ENCODE results near the gene TPRG1. TPM values are rescaled to one million over a fixed set of nuclear protein-coding genes. Genes with fewer than 3 reads are reported as not detected.

The TPRG1 gene
- total RNA-seq, 1 experiment from 2014 or later, result 2.7 TPM

DNA sequence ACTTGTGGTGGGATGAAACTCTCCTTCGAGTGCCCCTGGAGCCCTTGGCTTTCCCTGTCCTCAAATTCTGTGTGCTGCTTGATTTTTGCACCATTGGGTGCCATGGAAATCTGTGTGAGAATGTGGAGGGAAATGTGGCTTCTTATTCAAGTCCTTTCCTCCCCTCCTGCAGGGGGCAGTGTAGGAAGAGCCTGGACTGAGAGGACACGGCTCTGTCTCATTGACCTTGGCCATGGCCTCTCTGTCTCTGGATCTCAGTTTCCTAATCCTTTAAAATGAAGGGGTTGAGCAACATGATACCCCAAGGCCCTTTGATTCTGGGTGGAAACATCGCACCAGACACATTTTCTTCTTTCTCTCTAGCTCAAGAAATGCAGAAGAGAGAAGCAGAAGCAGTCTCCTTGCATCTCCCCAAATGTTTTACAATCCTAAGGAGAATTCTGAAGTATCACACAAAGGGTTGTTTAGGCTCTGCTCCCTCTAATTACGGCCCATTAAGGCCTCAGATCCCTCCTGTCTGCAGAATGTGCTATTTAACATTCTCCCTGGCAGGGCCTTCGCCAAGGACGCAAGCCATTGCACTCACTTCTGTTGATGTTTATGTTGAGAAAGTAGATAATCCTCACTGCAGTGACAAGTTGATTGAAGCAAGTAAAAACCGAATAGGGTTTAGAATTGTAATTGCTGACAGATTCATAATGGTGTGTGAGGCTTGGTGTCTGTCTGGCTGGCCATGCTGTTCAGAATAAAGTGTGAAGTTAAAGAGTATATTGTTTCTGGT, 169.1 kb downstream of the TPRG1 start:
- DNase-seq (ENCODE audit: extremely low read depth, low read depth), result peak; percentile 12

DNA sequence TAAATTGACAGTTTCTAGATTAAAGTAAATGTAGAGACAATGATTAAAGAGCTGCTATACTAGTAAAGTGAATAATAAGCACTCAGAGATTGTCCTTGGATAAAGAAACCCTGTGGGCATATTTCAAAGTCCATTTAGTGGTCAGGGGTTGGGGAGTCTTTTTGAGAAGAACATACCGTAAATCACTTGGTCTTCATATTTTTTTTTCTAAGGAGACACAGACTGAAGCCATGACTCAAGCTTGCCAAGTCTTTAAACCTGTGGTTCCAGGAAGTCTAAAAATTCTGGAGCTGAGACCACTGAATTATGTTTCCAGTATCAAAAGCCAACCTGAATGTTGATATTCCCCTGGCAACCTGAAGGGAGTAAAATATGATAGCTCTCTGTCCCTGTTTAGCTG, 171.0 kb downstream of the TPRG1 start:
- no peak for DNase-seq (ENCODE audit: extremely low read depth, low read depth)

DNA sequence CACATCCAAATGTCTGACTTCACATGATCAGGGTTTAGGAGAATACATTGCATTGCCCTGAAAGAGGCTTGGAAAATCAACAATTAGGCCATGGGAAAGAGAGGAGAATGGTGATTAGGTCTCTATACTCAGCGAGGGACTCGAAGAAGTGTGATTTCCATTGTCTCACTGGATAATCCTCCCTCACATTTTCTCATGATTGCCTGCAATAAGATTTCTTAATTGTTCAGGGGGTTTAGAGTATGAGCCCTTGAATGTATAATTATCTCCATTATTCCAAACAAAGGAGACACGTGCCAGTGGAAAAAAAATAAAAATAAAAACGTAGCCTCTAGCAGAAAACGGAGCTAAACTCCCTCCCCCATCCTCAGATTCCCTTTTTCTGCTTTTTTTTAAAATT, 173.2 kb downstream of the TPRG1 start:
- DNase-seq (ENCODE audit: extremely low read depth, low read depth), result no peak

DNA sequence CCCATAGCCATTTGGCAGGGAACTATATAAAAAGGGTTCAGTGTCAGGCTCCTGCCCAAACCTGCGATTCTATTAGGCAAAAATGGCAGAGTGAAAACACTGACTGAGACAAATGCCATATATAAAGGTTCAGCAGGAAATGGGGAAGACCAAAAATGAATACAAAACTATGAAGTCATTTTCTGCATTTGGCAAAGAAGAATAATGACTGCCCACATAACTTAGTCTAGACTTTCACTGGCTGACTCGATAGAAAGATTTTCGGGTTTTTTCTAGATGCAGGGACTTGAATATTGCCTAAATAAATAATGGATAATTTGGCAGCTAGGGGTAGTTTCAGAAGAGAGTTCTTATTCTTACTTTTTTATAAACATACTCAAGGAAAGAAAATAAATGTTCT, 178.0 kb downstream of the TPRG1 start:
- DNase-seq (ENCODE audit: extremely low read depth, low read depth), result no peak

DNA sequence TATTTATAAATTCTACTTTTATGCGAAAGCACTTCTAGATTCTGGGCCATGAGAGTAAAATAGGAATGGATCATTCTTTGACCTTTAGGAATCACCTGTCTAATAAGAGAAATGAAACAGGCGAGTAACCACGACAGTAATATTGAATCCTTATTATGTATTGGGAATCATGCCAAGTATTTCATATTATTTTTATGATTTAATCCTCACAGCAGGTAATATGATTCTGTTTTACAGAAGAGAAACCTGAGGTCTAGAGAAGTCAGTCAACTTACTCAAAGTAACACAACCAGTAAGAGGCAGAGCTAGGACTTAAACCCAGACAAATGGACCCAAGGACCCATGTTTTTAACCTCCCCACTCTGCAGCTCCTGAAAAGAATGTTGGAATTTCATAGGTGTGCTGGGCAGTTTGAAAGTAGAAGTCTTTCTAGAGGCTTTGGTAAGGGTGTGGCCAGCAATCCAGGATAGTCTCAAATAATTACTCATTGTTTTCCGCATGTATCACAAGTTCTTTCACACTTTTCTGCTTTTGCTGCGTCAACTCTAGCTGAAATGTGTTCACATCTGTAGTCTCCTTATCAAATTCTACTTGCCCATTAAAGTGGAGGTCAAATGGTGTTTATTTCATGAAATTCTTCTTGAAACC, 181.7 kb downstream of the TPRG1 start:
- DNase-seq (ENCODE audit: extremely low read depth, low read depth), result no peak

DNA sequence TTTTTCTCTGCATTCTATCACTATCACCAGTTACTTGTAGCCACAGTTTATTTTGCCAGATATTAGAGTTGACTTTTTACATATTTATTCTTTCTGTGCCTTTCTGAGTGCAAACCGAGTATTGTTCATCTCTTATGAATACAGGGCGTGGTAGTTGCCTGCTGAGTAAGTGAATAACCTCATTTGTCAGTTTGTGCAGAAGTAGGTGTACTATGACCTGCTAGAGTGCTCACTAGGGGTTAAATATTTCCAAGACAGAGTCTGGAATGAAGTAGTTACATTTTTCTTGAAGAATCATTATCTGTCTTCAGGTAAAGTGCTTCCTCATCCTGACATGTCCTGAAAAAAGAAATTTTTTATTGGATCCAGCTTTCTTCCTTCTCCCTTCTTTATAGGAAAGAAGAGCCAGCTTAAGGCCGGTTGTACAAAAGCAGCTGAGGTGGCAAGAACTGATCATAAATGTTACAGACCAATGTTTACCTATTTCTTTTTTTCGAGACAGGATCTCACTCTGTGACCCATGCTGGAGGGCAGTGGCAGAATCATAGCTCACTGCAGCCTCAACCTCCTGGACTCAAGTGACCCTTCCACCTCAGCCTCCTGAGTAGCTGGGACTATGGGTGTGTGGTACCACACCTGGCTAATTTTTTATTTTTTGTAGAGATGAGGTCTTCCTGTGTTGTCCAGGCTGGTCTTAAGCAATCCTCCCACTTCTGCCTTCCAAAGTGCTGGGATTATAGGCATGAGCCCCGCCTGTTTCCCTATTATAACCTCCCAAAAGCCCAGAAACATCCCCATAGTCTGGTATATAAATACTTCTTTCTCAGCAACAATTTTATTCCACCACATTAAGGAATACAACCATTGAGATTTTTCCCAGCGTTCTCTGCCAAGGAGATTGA, 182.5 kb downstream of the TPRG1 start:
- DNase-seq (ENCODE audit: extremely low read depth, low read depth), result no peak

DNA sequence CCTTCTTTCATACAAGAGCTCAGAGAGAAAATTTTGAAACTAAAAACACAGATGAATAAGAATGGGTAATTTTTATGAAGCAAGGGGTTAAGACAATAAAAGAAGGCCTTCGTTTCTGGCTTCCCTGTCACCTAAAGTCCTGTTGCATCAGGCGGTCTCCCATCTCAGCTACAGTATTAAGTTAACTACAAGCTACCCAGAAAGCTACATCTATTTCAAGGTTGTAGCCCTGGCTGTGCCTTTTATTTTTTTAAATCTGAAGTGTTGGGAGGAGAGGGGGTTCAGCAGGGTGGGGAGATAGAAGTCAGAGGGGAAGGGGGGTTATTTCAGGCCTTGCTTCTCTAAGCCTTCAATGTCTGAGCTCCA, 183.3 kb downstream of the TPRG1 start:
- no peak for DNase-seq (ENCODE audit: extremely low read depth, low read depth)

DNA sequence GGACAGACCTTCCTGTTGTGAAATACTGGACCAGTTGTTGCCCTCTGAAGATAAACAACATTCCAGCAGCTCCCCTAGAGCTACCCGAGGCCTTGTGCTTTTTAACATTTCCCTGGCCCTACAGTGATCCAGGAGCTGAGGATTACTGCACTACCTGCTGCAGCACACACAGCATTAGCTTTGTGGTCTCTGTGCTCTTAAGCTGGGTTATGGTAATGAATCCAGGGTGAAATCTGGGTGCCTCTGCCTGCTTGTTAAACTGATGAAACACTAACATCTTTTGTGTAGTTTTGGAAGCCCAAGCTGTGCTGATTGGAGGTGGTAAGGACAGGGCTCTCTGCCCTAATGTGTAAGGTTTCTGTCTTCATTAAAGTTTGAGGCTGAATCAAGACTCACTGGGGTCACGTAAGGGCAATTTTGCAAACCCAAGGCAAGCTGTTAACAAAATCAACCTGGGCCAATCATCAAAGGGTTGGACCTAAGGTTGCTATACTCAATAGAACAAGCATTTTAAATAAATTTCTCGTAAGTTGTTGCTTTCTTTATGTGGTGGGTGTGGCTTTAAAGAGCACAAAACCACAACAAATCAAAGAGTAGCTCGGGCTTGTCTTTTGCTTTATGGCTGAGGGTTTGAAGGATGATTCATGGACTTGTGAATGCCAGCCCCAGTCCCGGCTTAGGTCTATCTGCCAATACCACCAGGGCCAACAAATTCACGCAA, 183.9 kb downstream of the TPRG1 start:
- DNase-seq (ENCODE audit: extremely low read depth, low read depth), result peak; percentile 17

DNA sequence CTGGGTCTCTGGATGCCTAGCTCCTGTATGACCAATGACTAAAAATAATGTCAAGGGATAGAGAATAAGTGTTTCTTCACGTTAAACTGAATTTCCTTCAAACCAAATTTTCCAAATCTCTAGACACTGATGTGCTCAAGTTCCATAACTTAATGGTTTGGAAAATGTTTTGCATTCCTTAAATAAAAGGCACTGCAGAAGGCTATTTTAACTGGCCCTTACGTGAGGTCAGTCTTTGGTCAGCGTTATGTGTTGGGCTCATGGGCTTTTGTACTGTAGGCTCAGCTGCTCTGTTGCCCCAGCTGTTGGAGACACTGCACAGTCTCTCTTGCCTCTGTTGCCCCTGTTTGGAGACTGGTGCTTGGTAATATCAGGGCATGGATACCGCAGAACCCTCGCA, 188.5 kb downstream of the TPRG1 start:
- no peak for DNase-seq (ENCODE audit: extremely low read depth, low read depth)

DNA sequence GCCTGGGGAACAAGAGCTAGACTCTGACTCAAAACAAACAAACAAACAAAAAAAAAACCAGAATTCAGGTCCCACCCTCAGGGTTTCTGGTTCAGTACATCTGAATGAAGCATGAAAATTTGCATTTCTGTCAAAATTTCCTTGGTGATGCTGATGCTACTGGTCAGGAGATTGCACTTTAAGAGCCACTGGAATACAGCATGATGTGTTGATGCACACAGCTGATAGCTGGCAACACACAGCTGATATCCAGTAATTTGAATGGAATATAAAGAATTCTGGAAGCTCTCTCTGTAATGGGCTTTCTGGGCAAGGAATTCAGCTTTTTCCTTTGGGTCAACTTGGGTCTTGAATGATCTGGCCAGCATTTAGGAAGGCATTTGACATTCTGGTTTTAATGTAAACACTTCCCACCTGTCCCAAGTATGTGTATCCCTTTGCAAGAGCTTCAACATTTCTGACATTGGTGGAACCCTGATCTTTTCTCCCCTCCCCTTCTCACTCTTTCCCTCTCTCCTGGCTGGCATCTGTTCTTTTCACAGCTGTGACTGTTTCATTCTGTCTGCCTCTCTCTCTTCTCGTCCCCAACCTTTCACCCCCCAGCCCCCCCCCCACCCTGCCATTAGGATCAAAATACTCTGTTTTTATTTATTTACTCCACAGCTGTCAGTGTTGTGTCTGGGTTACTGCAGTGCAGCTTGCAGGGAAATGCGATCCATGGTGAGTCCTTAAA, 189.5 kb downstream of the TPRG1 start:
- no peak for DNase-seq (ENCODE audit: extremely low read depth, low read depth)

DNA sequence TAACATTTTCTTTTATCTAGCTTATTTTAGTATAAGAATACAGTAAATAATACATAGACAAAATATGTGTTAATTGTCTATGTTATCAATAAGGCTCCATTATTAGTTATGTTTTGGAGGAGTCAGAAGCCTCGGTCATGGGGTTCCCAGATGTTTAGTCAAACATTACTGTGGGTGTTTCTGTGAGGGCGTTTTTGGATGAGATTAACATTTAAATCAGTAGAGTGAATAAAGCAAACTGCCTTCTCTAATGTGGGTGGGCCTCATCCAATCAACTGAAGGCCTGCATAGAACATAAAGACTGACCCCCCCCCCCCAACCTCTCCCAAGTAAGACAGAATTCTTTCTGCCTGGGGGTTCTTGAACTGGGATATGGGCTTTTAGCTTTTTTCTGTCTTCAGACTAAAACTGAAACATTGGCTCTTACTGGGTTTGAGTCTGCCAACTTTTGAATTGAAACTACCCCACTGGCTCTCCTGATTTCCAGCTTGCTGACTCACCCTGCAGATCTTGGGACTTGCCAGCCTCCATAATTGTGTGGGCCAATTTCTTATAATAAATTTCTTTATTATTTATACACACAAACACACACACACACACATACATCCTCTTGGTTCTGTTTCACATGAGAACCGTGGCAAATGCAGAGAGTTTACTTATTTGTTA, 192.0 kb downstream of the TPRG1 start:
- DNase-seq (ENCODE audit: extremely low read depth, low read depth), result no peak

DNA sequence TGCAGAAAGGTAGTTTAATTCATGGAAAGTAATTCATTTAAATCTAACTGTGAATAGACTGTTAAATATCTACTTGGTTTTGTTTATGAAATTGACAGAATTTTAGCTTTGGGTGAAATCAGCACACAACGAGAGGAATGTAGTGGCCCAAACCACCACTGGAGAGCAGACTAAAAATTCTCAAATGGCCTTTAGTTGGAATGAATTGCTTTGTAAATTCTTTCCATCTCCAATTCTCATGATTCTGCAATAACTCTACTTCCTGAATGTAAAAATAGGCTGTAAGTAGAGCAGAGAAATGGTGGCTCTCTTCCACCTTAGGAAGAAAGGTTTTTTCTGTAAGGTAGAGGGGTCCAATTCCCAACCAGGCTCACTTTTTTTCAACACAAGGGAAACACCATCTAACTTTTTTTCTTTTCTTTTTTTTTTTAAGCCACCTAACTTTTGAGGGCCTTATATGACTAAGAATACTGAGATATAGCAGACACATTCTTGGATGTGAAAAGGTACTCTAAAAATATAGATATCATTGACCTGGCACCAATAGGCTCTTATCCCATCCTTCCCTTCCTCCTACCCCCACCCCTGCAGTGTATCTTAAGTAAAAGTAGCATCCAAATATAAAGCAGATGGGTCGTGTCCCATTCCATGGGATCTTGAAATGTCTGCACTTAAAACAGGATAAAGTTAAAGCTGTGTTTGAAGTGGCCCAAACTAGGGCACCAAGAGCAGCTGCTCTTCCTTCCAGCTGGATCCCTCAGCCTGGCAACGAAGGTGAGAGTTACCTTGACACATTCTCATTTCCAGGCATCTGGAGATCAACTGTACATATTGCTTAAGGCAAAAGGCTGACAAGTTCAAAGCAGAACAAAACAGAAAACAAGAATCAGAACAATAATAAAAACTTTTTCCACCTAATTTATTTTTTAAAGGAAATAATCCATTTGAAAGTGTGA, 194.1 kb downstream of the TPRG1 start:
- no peak for DNase-seq (ENCODE audit: extremely low read depth, low read depth)

DNA sequence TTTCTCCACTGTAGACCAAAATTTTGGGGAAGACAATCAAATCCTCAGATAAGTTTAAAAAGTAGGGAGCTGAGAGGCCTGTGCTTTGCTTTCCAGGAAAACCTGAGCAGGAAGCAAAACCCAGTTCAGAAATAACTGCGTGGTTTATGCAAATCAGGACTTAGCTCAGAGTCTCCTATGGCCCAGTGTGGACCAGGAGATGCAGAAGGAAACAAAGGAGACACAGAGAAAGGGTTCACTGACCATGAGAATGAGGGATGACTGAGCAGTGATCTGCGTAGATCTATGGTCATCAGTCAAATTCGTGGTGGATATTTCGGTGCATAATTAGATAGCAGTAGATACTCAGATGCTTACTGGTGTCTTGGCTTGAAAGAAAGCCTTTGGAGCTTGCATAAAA, 196.6 kb downstream of the TPRG1 start:
- DNase-seq (ENCODE audit: extremely low read depth, low read depth), result no peak

DNA sequence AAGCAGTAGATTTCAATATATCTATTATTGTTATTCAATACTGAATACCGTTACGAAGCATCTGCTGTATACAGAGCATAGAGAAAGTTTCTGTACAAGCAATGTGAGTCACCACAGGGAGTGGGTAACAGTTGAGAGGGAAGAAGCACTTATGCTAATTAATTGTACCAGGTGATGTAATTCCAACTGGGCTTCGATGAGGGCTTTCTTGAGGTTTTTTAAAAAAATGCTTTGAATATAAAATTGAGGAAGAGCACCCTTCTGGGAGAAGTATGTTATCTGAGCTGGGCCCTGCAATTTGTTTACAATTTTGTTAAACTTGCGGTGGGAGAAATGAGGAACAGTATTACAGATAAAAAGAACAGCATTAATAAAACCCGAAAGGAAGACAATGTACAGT, 197.9 kb downstream of the TPRG1 start:
- DNase-seq (ENCODE audit: extremely low read depth, low read depth), result no peak

DNA sequence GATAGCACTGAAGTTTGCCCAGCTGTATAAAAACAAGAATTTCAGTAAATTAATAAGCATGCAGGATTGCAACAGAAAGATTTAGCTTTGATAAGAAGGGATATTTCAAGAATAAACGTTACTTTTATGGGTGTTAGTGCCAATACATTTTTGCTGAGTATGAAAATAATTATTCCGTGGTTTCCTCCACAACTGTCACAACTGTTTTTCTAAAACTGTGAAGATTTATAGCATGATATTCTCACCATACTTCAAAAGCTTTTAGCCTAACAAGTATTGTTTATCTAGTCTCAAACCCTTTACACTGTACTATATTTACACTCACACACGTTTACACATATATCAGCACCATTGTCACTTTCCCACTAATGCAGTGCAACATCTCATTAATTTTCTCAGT, 200.5 kb downstream of the TPRG1 start:
- DNase-seq (ENCODE audit: extremely low read depth, low read depth), result no peak

All from NCI-H460 (cell line).